ENCODE data around the gene CFTR.

- TF ChIP-seq POLR2AphosphoS5 (IDR thresholded peaks at IDR 0.05; ENCODE audit: low read depth, low read length), result no peak
- no peak for TF ChIP-seq REST (IDR thresholded peaks at IDR 0.05; ENCODE audit: insufficient read depth in 1 of 2, low read depth in 2 of 2, low read length in 2 of 2)
- TF ChIP-seq TAF1 (IDR thresholded peaks at IDR 0.05; ENCODE audit: borderline replicate concordance, insufficient read depth, low read length), result no peak
- no peak for TF ChIP-seq FOXP2 (optimal IDR thresholded peaks at IDR 0.05; ENCODE audit: borderline replicate concordance, extremely low read depth, extremely low read length, insufficient read depth)
Measured at GRCh38 chr7:117505238-117505637, 25.4 kb downstream of the CFTR start.
